Suprapubic skin (tissue), 4 donors: ENCODE data around the gene OPHN1. TPM values are rescaled to one million over a fixed set of nuclear protein-coding genes. Genes with fewer than 3 reads are reported as not detected.

Source experiments
- DNase-seq, 2 donors: peaks; one replicate each; pipeline ENCODE4 v3.0.0-alpha.2; 2019; ENCODE audit warnings: low spot score in 2 of 2
- H3K27ac ChIP-seq: fragments of 200-600 bp; sonication (generic); one replicate; pipeline ENCODE4 v1.5.1; 2019
- H3K27me3 ChIP-seq: fragments of 200-600 bp; sonication (generic); one replicate; pipeline ENCODE4 v1.5.1; 2019
- H3K36me3 ChIP-seq: fragments of 200-600 bp; sonication (generic); one replicate; pipeline ENCODE4 v1.5.1; 2019
- H3K4me1 ChIP-seq: fragments of 200-600 bp; sonication (generic); one replicate; pipeline ENCODE4 v1.5.1; 2019
- H3K4me3 ChIP-seq: fragments of 200-600 bp; sonication (generic); one replicate; pipeline ENCODE4 v1.5.1; 2019; ENCODE audit warnings: mild to moderate bottlenecking
- H3K9me3 ChIP-seq: fragments of 200-600 bp; sonication (generic); one replicate; pipeline ENCODE4 v1.5.1; 2019
- EP300 ChIP-seq: sonication (generic); formaldehyde crosslinking; IDR thresholded peaks from one replicate; pipeline ENCODE4 v1.6.1; 2017; ENCODE audit warnings: antibody characterized with exemption
- POLR2A ChIP-seq, 2 donors: fragments of 450-650 bp; IDR thresholded peaks; one replicate each; pipeline ENCODE4 v1.6.1; 2017; ENCODE audit warnings: antibody characterized with exemption in 2 of 2, mild to moderate bottlenecking in 2 of 2, moderate library complexity in 2 of 2
- POLR2AphosphoS5 ChIP-seq, 3 donors: sonication (generic); formaldehyde crosslinking; IDR thresholded peaks; one replicate each; pipeline ENCODE4 v1.6.1; 2017; ENCODE audit warnings: antibody characterized with exemption in 3 of 3
- WGBS: methylation state at CpG from one replicate; pipeline ENCODE4 v1.1.5; 2018; 5-methylcytosine and 5-hydroxymethylcytosine counted together
- total RNA-seq, 4 donors: library from RNA; depleted of rRNA; stranded (reverse); fragments of >200 nt; gene quantifications; one replicate each; pipeline ENCODE4 v1.1.0, GENCODE V29; 2016
- TF ChIP-seq, protein P1 (sequence below), 2 donors: fragments of 200-600 bp in 1 of 2; fragments of 450-650 bp in 1 of 2; sonication (generic) in 1 of 2; IDR thresholded peaks; one replicate each; pipeline ENCODE4 v1.5.1; 2016 to 2019; ENCODE audit warnings: antibody characterized with exemption in 2 of 2, mild to moderate bottlenecking in 1 of 2, moderate library complexity in 1 of 2

OPHN1 gene
- total RNA-seq, 4 donors from 2014 or later, result 4.5 to 16.0 (median 8.4) TPM

DNA sequence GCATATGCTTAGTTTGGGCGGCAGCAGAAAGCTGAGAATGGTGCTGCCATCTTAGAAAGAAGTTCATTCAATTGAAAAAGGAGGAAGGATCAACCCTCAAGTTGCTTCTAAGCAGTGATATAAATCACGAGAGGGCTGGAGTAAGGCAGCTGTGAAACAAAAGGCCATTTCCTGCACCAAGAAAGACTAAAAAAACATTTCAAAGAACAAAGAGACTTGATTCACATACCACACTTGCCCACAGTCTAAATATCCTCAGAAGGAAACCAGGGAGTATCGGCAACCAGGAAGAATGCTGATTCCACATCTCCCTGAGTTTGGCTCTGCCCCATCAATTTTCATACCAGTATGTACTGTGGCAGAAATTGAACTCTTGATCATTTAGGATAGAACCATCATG, 240.1 kb downstream of the OPHN1 start:
- H3K4me3 ChIP-seq, result no peak overlapping the region
- H3K4me1 ChIP-seq, result no peaks in the 10 kb centered on the region
- 60% methylated on average over 3 of the region's 3 CpGs for WGBS
- H3K27me3 ChIP-seq, result no peaks in the 10 kb centered on the region
- H3K27ac ChIP-seq, result no peak overlapping the region
- DNase-seq, result no peak
- H3K9me3 ChIP-seq, result no peaks in the 10 kb centered on the region
- H3K36me3 ChIP-seq, result peaks cover 6% of the 10 kb centered on the region
- TF ChIP-seq, protein P1, sequence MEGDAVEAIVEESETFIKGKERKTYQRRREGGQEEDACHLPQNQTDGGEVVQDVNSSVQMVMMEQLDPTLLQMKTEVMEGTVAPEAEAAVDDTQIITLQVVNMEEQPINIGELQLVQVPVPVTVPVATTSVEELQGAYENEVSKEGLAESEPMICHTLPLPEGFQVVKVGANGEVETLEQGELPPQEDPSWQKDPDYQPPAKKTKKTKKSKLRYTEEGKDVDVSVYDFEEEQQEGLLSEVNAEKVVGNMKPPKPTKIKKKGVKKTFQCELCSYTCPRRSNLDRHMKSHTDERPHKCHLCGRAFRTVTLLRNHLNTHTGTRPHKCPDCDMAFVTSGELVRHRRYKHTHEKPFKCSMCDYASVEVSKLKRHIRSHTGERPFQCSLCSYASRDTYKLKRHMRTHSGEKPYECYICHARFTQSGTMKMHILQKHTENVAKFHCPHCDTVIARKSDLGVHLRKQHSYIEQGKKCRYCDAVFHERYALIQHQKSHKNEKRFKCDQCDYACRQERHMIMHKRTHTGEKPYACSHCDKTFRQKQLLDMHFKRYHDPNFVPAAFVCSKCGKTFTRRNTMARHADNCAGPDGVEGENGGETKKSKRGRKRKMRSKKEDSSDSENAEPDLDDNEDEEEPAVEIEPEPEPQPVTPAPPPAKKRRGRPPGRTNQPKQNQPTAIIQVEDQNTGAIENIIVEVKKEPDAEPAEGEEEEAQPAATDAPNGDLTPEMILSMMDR (IDR thresholded peaks at IDR 0.05), result no peak
- no peak for TF ChIP-seq POLR2AphosphoS5 (IDR thresholded peaks at IDR 0.05)
- no peak for TF ChIP-seq EP300
- no peak for TF ChIP-seq POLR2A (IDR thresholded peaks at IDR 0.05)

DNA sequence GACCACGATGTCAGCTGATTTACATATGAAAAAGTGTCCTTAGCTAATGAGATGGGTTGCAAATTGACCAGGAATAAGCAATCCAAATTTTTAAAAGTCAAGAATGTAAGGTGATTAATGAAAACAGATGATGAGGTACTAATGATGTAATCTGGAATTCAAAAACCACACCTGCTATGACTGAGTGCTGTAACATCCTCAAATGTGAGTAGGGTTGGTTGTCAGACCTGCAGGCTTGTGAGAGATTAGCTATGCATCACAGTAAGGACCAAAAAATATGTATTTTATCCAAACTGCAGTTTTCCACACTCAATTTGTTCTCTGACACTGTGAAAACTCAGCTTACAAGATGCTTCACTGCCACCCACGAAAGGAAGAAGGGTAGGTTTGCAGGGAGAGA, 242.5 kb downstream of the OPHN1 start:
- Histone ChIP-seq H3K4me3 (no peak overlapping the region), H3K9me3 (no peaks in the 10 kb centered on the region), H3K27ac (no peak overlapping the region), H3K36me3 (peaks cover 3% of the 10 kb centered on the region), H3K27me3 (no peaks in the 10 kb centered on the region), H3K4me1 (no peaks in the 10 kb centered on the region)
- 60% methylated on average over 2 of the region's 2 CpGs for WGBS
- no peak for TF ChIP-seq POLR2A (IDR thresholded peaks at IDR 0.05)
- TF ChIP-seq, protein P1 (IDR thresholded peaks at IDR 0.05), result no peak
- DNase-seq, result no peak

DNA sequence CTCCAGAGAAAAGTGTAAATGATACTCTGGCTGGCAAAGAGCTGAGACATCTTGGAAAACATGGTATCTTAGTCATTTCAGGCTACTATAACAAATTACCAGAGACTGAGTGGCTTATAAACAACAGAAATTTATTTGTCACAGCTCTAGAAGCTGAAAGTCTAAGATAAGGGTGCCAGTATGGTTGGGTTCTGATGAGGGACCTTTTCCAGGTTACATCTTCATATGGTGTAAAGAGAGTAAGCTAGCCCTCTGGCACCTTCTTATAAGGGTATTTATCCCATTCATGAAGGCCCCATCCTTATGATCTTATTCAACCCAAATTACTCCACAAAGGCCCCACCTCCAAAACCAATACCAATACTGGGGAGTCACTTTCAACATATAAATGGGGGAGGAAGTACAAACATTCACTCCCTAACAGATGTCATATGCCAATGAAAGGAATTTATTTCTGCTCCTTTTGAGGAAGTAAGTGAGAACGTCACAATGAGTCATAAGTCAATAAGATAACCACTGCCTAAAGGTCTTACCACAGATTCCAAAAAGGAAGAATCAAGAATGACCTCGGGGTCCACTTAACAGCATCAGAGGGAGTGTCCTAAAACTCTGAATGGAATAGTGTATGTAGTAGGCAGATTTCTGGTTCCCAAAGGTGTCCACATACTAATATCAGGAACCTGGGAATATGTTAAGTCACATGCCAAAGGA, 246.6 kb downstream of the OPHN1 start:
- Histone ChIP-seq H3K4me3 (no peak overlapping the region), H3K4me1 (no peaks in the 10 kb centered on the region), H3K9me3 (no peaks in the 10 kb centered on the region), H3K27ac (no peak overlapping the region), H3K36me3 (no peaks in the 10 kb centered on the region), H3K27me3 (no peaks in the 10 kb centered on the region)
- no peak for DNase-seq
- TF ChIP-seq POLR2A (IDR thresholded peaks at IDR 0.05), result no peak
- no peak for TF ChIP-seq EP300
- TF ChIP-seq, protein P1 (IDR thresholded peaks at IDR 0.05), result no peak
- no peak for TF ChIP-seq POLR2AphosphoS5 (IDR thresholded peaks at IDR 0.05)
- WGBS, result 39% methylated on average over 2 of the region's 2 CpGs

DNA sequence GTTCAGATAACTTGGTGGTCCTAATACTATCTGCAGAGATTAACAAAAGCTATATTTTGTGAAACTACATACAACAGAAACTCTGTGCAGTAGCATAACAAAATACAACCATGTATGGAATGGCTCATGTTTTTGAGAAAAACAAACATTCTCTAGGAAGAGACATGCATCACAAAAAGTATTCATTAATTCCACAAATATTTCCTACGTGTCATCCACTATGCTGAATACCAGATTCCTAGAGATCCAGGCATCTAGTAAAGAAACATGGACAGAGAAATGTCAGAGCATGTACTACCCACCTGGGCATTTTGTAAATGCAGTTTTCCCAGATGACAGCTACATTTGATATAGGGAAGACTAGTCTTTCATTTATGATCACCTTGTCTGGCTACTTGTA, 248.1 kb downstream of the OPHN1 start:
- no peak overlapping the region for H3K4me3 ChIP-seq
- no peaks in the 10 kb centered on the region for H3K9me3 ChIP-seq
- H3K36me3 ChIP-seq, result no peaks in the 10 kb centered on the region
- TF ChIP-seq, protein P1 (IDR thresholded peaks at IDR 0.05), result no peak
- no peak for TF ChIP-seq POLR2AphosphoS5 (IDR thresholded peaks at IDR 0.05)
- no peak for TF ChIP-seq EP300
- no peak for TF ChIP-seq POLR2A (IDR thresholded peaks at IDR 0.05)
- no peak for DNase-seq
- H3K27ac ChIP-seq, result no peak overlapping the region
- WGBS, result 71% methylated on average over 1 of the region's 1 CpG
- H3K27me3 ChIP-seq, result no peaks in the 10 kb centered on the region
- H3K4me1 ChIP-seq, result no peaks in the 10 kb centered on the region

DNA sequence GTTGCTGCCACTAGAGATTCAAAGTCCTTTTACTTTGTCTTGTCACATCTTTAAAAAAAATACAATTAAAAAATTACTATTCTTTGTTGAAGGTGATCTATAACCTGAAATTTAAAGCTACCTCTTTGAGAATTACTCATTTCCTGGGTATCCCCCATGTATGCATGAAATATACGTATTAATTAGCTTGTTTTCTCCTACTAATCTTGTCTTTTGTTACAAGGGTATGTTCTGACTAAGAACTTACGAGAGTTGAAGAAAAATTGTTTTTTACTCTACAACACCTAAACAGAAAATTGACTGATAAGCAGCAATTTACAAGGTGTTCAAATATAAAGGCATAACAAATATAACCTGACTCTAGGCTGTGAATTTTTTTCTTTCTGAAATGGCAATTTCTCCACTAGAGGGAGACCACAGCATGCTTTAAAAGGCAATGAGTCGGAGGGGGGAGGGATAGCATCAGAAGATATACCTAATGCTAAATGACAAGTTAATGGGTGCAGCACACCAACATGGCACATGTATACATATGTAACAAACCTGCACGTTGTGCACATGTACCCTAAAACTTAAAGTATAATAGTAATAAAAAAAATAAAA, 249.6 kb downstream of the OPHN1 start:
- Histone ChIP-seq H3K4me3 (no peak overlapping the region), H3K27me3 (no peaks in the 10 kb centered on the region), H3K4me1 (no peaks in the 10 kb centered on the region), H3K27ac (no peak overlapping the region), H3K9me3 (no peaks in the 10 kb centered on the region), H3K36me3 (no peaks in the 10 kb centered on the region)
- DNase-seq, result no peak
- no peak for TF ChIP-seq POLR2A (IDR thresholded peaks at IDR 0.05)
- TF ChIP-seq, protein P1 (IDR thresholded peaks at IDR 0.05), result no peak
- TF ChIP-seq EP300, result no peak
- TF ChIP-seq POLR2AphosphoS5 (IDR thresholded peaks at IDR 0.05), result no peak
- WGBS, result 42% methylated on average over 4 of the region's 4 CpGs
